Measurements from ENCODE around the gene STXBP6. TPM values are rescaled to one million over a fixed set of nuclear protein-coding genes. Genes with fewer than 3 reads are reported as not detected.

The STXBP6 gene
- polyA plus RNA-seq, 1 donor from 2014 or later = 14.6 TPM

GRCh38 chr14:24780281-24780680 is 269.7 kb downstream of the STXBP6 start:
- H3K79me2 ChIP-seq (replicated peaks; ENCODE audit: insufficient read depth, low read length) = no peaks in the 10 kb centered on the region
- H4K20me1 ChIP-seq (ENCODE audit: insufficient read depth) = no peaks in the 10 kb centered on the region
- no peaks in the 10 kb centered on the region for H3K27me3 ChIP-seq (ENCODE audit: insufficient read depth, low read depth, low read length)
- no peak overlapping the region for H3K9ac ChIP-seq (ENCODE audit: low read length)
- no peak overlapping the region for H3K27ac ChIP-seq (ENCODE audit: low read length)
- no peaks in the 10 kb centered on the region for H3K9me2 ChIP-seq (ENCODE audit: insufficient read depth, low read length)
- no peaks in the 10 kb centered on the region for H3F3A ChIP-seq (ENCODE audit: insufficient read depth, low read length, poor library complexity, severe bottlenecking)
- H3K36me3 ChIP-seq (ENCODE audit: insufficient read depth, low read length) = no peaks in the 10 kb centered on the region
- TF ChIP-seq TAF1 (IDR thresholded peaks at IDR 0.05; ENCODE audit: low read depth) = no peak
- no peak overlapping the region for H3K4me3 ChIP-seq (ENCODE audit: low read length)
- no peak overlapping the region for H3K4me2 ChIP-seq (ENCODE audit: low read length)
- no peaks in the 10 kb centered on the region for H3K9me3 ChIP-seq (ENCODE audit: low read length)
- H2AFZ ChIP-seq (ENCODE audit: low read depth, low read length) = no peak overlapping the region

- Histone ChIP-seq H3K9ac (ENCODE audit: low read length) (no peak overlapping the region), H3K79me2 (replicated peaks; ENCODE audit: insufficient read depth, low read length) (no peaks in the 10 kb centered on the region), H3K9me2 (ENCODE audit: insufficient read depth, low read length) (no peaks in the 10 kb centered on the region), H2AFZ (ENCODE audit: low read depth, low read length) (no peak overlapping the region), H3K9me3 (ENCODE audit: low read length) (no peaks in the 10 kb centered on the region), H3K36me3 (ENCODE audit: insufficient read depth, low read length) (no peaks in the 10 kb centered on the region), H3F3A (ENCODE audit: insufficient read depth, low read length, poor library complexity, severe bottlenecking) (no peaks in the 10 kb centered on the region), H3K4me3 (ENCODE audit: low read length) (no peak overlapping the region), H3K27me3 (ENCODE audit: insufficient read depth, low read depth, low read length) (no peaks in the 10 kb centered on the region), H3K4me2 (ENCODE audit: low read length) (no peak overlapping the region), H4K20me1 (ENCODE audit: insufficient read depth) (no peaks in the 10 kb centered on the region), H3K27ac (ENCODE audit: low read length) (no peak overlapping the region)
- no peak for TF ChIP-seq TAF1 (IDR thresholded peaks at IDR 0.05; ENCODE audit: low read depth)
- no peak for TF ChIP-seq SMC3 (conservative IDR thresholded peaks at IDR 0.05; ENCODE audit: poor library complexity)
- TF ChIP-seq MXI1 (conservative IDR thresholded peaks at IDR 0.05; ENCODE audit: poor library complexity, severe bottlenecking) = no peak
- no peak for TF ChIP-seq EP300 (conservative IDR thresholded peaks at IDR 0.05; ENCODE audit: poor library complexity, severe bottlenecking)
- no peak for TF ChIP-seq CTCF (IDR thresholded peaks at IDR 0.05; ENCODE audit: poor library complexity, severe bottlenecking)
- no peak for TF ChIP-seq EZH2 (IDR thresholded peaks at IDR 0.05; ENCODE audit: borderline replicate concordance, insufficient read depth, low read length, poor library complexity, severe bottlenecking)
- no peak for TF ChIP-seq POLR2AphosphoS5 (IDR thresholded peaks at IDR 0.05)
These were observed 272.3 kb downstream of the STXBP6 start for GRCh38 chr14:24777678-24778077.

- H3K9me2 ChIP-seq (ENCODE audit: insufficient read depth, low read length) = no peaks in the 10 kb centered on the region
- no peak overlapping the region for H3K27ac ChIP-seq (ENCODE audit: low read length)
- H4K20me1 ChIP-seq (ENCODE audit: insufficient read depth) = no peaks in the 10 kb centered on the region
- H3K79me2 ChIP-seq (replicated peaks; ENCODE audit: insufficient read depth, low read length) = no peaks in the 10 kb centered on the region
- no peaks in the 10 kb centered on the region for H3K9me3 ChIP-seq (ENCODE audit: low read length)
- H3K9ac ChIP-seq (ENCODE audit: low read length) = no peak overlapping the region
- no peak overlapping the region for H2AFZ ChIP-seq (ENCODE audit: low read depth, low read length)
- no peaks in the 10 kb centered on the region for H3K27me3 ChIP-seq (ENCODE audit: insufficient read depth, low read depth, low read length)
- H3K36me3 ChIP-seq (ENCODE audit: insufficient read depth, low read length) = no peaks in the 10 kb centered on the region
- no peak overlapping the region for H3K4me2 ChIP-seq (ENCODE audit: low read length)
- TF ChIP-seq EP300 (conservative IDR thresholded peaks at IDR 0.05; ENCODE audit: poor library complexity, severe bottlenecking) = no peak
- no peaks in the 10 kb centered on the region for H3F3A ChIP-seq (ENCODE audit: insufficient read depth, low read length, poor library complexity, severe bottlenecking)
- H3K4me3 ChIP-seq (ENCODE audit: low read length) = no peak overlapping the region
These were observed 274.0 kb downstream of the STXBP6 start for GRCh38 chr14:24775950-24776349.

- Histone ChIP-seq H3K4me2 (ENCODE audit: low read length) (no peak overlapping the region), H2AFZ (ENCODE audit: low read depth, low read length) (no peak overlapping the region), H3K79me2 (replicated peaks; ENCODE audit: insufficient read depth, low read length) (no peaks in the 10 kb centered on the region), H3F3A (ENCODE audit: insufficient read depth, low read length, poor library complexity, severe bottlenecking) (no peaks in the 10 kb centered on the region), H3K9me3 (ENCODE audit: low read length) (no peaks in the 10 kb centered on the region), H3K27me3 (ENCODE audit: insufficient read depth, low read depth, low read length) (no peaks in the 10 kb centered on the region), H3K27ac (ENCODE audit: low read length) (no peak overlapping the region), H3K36me3 (ENCODE audit: insufficient read depth, low read length) (no peaks in the 10 kb centered on the region), H4K20me1 (ENCODE audit: insufficient read depth) (no peaks in the 10 kb centered on the region), H3K9ac (ENCODE audit: low read length) (no peak overlapping the region), H3K4me3 (ENCODE audit: low read length) (no peak overlapping the region), H3K9me2 (ENCODE audit: insufficient read depth, low read length) (no peaks in the 10 kb centered on the region)
- no peak for TF ChIP-seq MXI1 (conservative IDR thresholded peaks at IDR 0.05; ENCODE audit: poor library complexity, severe bottlenecking)
- no peak for TF ChIP-seq POLR2AphosphoS5 (IDR thresholded peaks at IDR 0.05)
- TF ChIP-seq REST (IDR thresholded peaks at IDR 0.05; ENCODE audit: borderline replicate concordance) = no peak
- TF ChIP-seq SMC3 (conservative IDR thresholded peaks at IDR 0.05; ENCODE audit: poor library complexity) = no peak
- TF ChIP-seq TAF1 (IDR thresholded peaks at IDR 0.05; ENCODE audit: low read depth) = no peak
- TF ChIP-seq RAD21 (conservative IDR thresholded peaks at IDR 0.05) = no peak
- no peak for TF ChIP-seq EZH2 (IDR thresholded peaks at IDR 0.05; ENCODE audit: borderline replicate concordance, insufficient read depth, low read length, poor library complexity, severe bottlenecking)
- TF ChIP-seq CTCF (IDR thresholded peaks at IDR 0.05; ENCODE audit: poor library complexity, severe bottlenecking) = no peak
These were observed 275.6 kb downstream of the STXBP6 start for GRCh38 chr14:24774187-24774915.

Measured in neural cell (in vitro differentiated cells).